ENCODE data around the gene LUZP2. TPM values are rescaled to one million over a fixed set of nuclear protein-coding genes. Genes with fewer than 3 reads are reported as not detected.

LUZP2 gene
- total RNA-seq, 1 experiment from 2014 or later, result not detected

DNA sequence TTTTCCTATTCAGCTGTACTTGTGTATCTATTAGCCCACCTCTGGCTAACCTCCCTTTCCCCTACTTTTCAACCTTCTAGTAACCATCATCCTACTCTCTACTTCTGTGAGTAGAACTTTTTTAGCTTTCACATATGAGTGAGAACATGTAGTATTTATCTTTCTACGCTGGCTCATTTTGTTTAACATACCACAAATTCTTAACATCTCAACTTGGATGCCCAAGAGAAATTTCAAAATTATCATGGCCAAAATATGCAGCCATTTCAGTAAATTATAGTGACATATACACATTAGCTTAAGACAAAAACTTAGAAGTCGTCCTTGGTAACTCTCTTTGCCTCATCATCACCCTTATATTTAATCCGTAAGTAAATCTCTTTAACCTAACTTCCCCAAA, 34.7 kb downstream of the LUZP2 start:
- DNase-seq (ENCODE audit: low read depth, low spot score), result no peak
- in situ Hi-C loops (cut with HindIII; ENCODE audit: low pct_unique_long_range_greater_than_20kb, low sequenced_read_pairs), result no loop called here

DNA sequence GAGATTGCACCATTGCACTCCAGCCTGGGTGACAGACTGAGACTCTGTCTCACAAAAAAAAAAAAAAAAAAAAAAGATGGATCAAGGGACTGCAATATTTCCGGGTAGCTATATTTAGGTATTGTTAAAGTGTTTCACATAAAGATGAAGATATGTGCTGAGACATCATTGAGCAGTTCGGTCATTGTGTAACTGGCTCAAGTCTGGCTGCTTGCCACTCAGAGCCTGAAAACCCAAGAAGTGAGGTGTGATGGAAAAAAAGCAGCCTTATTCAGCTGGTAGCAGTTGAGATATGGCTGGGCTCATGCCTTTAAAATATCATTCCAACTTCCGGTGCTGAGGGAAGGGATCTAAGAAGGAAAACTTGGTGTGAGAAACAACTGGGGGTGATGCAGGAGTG, 46.9 kb downstream of the LUZP2 start:
- DNase-seq (ENCODE audit: low read depth, low spot score), result no peak
- in situ Hi-C loops (cut with HindIII; ENCODE audit: low pct_unique_long_range_greater_than_20kb, low sequenced_read_pairs), result no loop called here

DNA sequence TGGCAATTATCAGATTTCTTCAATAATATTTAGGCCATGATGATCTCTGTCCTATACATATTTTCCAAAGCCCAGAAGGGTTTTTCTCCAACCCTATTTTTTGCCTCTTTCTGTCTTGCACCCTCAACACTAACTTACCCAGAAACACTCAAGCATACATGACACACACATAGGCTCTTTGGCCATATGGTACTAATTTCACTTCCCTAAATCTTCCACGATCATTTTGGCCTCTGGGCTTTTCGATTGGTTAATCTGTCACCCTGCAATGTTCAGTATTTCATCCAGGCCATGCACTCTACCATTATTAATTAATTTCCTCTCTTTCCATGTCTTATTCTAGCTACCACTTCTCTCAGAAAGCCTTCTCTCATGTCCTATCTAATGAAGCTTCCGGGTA, 59.8 kb downstream of the LUZP2 start:
- DNase-seq (ENCODE audit: low read depth, low spot score), result no peak
- in situ Hi-C loops (cut with HindIII; ENCODE audit: low pct_unique_long_range_greater_than_20kb, low sequenced_read_pairs), result no loop called here

DNA sequence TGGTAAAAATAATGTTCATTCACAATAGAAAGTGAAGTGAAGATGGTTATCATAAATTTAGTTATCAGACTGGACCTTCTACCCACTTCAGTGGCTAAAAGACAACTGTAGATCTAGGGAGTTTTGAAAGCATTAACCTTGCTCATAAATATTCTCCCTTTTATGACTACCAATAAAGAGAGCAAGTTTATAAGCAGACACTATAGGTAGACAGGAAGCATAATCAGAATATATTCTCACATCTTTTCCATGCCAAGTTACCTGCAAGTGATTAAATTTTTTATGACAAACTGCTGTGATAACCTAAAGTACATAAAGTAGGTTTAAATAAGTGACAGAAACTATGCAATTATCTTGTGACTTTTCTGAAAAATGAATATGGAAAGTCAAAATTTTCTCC, 62.5 kb downstream of the LUZP2 start:
- no peak for DNase-seq (ENCODE audit: low read depth, low spot score)
- in situ Hi-C loops (cut with HindIII; ENCODE audit: low pct_unique_long_range_greater_than_20kb, low sequenced_read_pairs), result no loop called here

DNA sequence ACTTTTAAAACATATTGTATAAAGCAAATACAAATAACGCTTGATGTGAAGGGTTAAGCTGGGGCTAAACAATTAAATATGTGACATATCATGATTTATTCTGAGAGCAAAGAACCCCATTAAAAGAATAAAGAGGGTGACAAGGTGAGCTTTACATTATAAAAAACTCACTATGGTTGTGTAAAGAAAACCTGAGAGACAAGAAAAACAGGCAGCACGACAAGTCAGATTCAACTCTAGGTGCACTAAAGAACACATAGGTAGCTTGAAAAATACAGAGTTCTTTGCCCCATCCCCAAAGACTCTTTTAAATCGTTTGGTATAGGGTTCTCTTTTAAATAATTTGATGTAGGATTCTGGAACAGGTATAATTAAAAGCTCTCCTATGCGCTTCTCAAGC, 63.5 kb downstream of the LUZP2 start:
- in situ Hi-C loops (cut with HindIII; ENCODE audit: low pct_unique_long_range_greater_than_20kb, low sequenced_read_pairs), result no loop called here

GRCh38 chr11:24567380-24567779, 70.5 kb downstream of the LUZP2 start:
- no peak for DNase-seq (ENCODE audit: low read depth, low spot score)
- in situ Hi-C loops (cut with HindIII; ENCODE audit: low pct_unique_long_range_greater_than_20kb, low sequenced_read_pairs), result no loop called here

More for the DNA sequence above, 63.5 kb downstream of the LUZP2 start:
- no peak for DNase-seq (ENCODE audit: low read depth, low spot score)

GRCh38 chr11:24572376-24572775, 75.5 kb downstream of the LUZP2 start:
- in situ Hi-C loops (cut with HindIII; ENCODE audit: low pct_unique_long_range_greater_than_20kb, low sequenced_read_pairs), result no loop called here
- no peak for DNase-seq (ENCODE audit: low read depth, low spot score)

- in situ Hi-C loops (cut with HindIII; ENCODE audit: low pct_unique_long_range_greater_than_20kb, low sequenced_read_pairs), result no loop called here
Measured at GRCh38 chr11:24574461-24574860, 77.6 kb downstream of the LUZP2 start.

DNA sequence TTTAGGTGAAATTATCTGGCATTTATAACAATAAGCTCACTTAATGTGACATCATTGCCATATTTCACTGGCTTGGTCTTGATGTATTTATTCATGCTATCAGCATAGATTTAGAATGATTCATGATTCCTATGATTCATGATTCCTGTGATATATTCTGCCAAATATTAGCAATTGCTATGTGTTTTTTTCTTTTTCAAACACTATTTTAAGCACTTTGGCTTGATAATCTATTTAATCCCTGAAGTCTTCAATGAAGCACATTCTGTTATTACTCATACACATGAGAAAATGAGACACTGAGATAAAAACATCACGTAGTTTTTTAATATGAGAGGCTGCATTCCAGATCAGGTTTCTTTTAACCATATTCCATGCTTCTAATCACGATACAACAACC, 78.5 kb downstream of the LUZP2 start:
- in situ Hi-C loops (cut with HindIII; ENCODE audit: low pct_unique_long_range_greater_than_20kb, low sequenced_read_pairs), result no loop called here
- DNase-seq (ENCODE audit: low read depth, low spot score), result no peak

More at GRCh38 chr11:24574461-24574860, 77.6 kb downstream of the LUZP2 start:
- DNase-seq (ENCODE audit: low read depth, low spot score), result no peak

DNA sequence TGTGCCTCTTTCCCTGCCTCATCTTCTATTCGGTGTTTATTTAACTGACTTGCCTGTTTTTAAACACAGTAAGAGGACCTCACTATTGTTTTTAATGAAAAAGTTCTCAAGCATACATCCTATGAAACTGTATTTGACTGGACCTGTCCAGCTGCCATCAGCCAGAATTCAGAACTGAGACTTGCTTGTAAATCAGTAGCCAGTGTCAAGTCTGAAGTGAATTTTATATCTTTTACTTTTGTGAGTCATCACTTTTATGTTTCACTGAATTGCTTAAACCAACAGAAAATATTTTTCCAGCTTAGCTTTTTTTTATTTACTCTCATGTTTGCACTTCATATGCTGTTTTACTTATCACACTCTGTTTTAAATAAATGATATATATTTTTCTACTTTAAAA, 88.3 kb downstream of the LUZP2 start:
- no peak for DNase-seq (ENCODE audit: low read depth, low spot score)
- in situ Hi-C loops (cut with HindIII; ENCODE audit: low pct_unique_long_range_greater_than_20kb, low sequenced_read_pairs), result no loop called here

- in situ Hi-C loops (cut with HindIII; ENCODE audit: low pct_unique_long_range_greater_than_20kb, low sequenced_read_pairs), result no loop called here
- DNase-seq (ENCODE audit: low read depth, low spot score), result no peak
Measured at GRCh38 chr11:24587635-24588034, 90.8 kb downstream of the LUZP2 start.

DNA sequence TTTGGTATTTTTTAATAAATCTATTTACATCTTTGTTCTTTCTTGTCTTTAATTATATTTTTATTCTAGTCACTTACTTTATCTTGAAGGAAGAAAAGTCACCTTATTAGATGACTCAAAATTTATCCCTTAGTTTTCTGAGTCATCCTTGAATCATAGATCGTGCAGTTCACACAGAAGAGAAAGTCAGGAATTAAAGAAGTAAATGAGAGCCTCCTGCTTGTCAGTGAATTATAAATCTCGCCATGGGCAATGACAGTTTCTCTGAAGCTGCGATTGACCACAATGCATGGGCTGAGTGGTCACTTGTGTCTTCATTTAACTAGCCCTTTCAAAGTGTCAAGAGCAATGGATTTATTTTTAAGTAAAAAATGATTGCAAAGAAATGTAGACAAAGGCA, 91.2 kb downstream of the LUZP2 start:
- no peak for DNase-seq (ENCODE audit: low read depth, low spot score)
- in situ Hi-C loops (cut with HindIII; ENCODE audit: low pct_unique_long_range_greater_than_20kb, low sequenced_read_pairs), result no loop called here

GRCh38 chr11:24589064-24589463, 92.2 kb downstream of the LUZP2 start:
- no peak for DNase-seq (ENCODE audit: low read depth, low spot score)
- in situ Hi-C loops (cut with HindIII; ENCODE audit: low pct_unique_long_range_greater_than_20kb, low sequenced_read_pairs), result no loop called here

GRCh38 chr11:24591283-24591682, 94.4 kb downstream of the LUZP2 start:
- DNase-seq (ENCODE audit: low read depth, low spot score), result no peak
- in situ Hi-C loops (cut with HindIII; ENCODE audit: low pct_unique_long_range_greater_than_20kb, low sequenced_read_pairs), result no loop called here

DNA sequence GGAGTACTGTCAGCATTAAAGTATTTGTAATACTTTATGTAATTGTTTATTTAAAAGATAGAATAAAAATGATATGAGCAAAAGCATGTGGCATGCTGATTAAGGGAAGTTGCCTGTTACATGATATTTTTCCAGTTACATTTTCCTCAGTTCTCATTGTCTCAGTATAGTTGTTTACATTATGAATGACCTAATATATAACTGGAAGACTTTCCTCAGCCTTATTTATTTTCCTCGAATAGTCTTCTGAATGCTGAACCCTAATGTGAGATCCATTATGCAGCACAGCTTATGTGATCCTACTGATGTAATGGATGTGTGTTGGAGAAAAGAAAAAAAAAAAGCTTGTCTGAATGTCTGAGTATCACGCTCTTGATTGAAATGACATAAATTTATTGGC, 95.5 kb downstream of the LUZP2 start:
- no peak for DNase-seq (ENCODE audit: low read depth, low spot score)
- in situ Hi-C loops (cut with HindIII; ENCODE audit: low pct_unique_long_range_greater_than_20kb, low sequenced_read_pairs), result no loop called here

- in situ Hi-C loops (cut with HindIII; ENCODE audit: low pct_unique_long_range_greater_than_20kb, low sequenced_read_pairs), result no loop called here
- DNase-seq (ENCODE audit: low read depth, low spot score), result no peak
Measured at GRCh38 chr11:24593332-24593731, 96.5 kb downstream of the LUZP2 start.

GRCh38 chr11:24594401-24594800, 97.5 kb downstream of the LUZP2 start:
- in situ Hi-C loops (cut with HindIII; ENCODE audit: low pct_unique_long_range_greater_than_20kb, low sequenced_read_pairs), result no loop called here
- no peak for DNase-seq (ENCODE audit: low read depth, low spot score)

GRCh38 chr11:24598641-24599040, 101.8 kb downstream of the LUZP2 start:
- in situ Hi-C loops (cut with HindIII; ENCODE audit: low pct_unique_long_range_greater_than_20kb, low sequenced_read_pairs), result no loop called here

DNA sequence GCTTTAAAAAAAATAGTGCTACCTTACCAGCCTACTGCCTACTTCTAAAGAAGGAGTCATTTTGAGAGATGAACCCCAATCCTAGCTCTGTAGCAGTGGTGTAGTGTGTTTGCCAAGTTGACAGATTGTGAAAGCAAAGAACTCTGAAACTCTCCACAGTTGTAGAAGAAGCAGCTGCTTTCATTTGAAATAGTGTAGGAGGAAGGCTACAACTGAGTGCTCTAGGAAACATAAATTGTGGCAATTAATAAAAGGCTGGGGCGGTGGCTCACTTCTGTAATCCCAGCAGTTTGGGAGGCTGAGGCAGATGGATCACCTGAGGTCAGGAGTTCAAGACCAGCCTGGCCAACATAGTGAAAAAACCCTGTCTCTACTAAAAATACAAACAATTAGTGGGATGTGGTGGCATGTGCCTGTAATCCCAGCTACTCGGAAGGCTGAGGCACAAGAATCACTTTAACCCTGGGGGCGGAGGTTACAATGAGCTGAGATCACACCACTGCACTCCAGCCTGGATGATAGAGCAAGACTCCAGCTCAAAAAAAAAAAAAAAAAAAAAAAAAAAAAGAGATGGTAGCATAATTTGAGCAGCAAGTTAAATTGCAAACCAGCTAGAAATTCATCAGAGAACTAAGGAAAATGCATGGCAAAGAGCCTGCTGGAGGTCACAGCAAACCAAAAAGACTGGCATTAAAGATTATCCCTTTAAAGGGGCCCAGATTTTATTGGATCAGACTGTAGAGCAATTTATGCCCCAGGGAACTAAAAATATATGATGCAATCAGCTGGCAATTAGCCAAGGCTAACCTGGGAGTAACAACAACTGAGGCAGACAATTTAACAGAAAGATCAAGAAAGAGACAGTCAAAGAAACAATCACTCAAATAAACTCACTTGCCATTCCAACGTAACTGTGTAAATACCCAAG, 112.6 kb downstream of the LUZP2 start:
- DNase-seq (ENCODE audit: low read depth, low spot score), result no peak
- in situ Hi-C loops (cut with HindIII; ENCODE audit: low pct_unique_long_range_greater_than_20kb, low sequenced_read_pairs), result no loop called here

More at GRCh38 chr11:24598641-24599040, 101.8 kb downstream of the LUZP2 start:
- DNase-seq (ENCODE audit: low read depth, low spot score), result no peak
